Measurements from ENCODE around the gene ESPL1.

Gene ESPL1

DNA sequence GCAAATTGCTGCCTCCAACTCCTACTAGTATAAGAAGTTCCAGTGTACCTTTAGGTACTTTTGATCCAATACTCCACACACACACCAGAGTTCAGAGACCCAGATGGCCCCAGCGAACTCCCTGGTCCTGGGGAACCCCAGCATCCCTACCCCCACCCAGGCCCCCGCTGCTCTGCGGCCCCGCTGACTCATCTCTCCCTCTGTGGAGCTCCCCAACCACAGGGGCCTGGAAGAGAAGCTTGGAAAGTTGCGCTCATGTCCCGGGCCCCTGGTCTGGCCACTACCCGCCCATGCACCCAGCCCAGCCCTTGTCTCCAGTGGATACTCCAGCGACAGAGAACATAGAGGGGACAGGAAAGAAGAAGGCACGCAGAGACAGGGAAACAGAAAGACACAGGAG is 72.3 kb downstream of the ESPL1 start:
- DNase-seq (ENCODE audit: low read depth): no peak

Data from HS-5 (cell line).